ENCODE measurements around the gene FRMD4B.

GRCh38 chr3:69128509-69128908, 257.4 kb downstream of the FRMD4B start:
- TF ChIP-seq CTCF (IDR thresholded peaks at IDR 0.05; ENCODE audit: extremely low read depth in 1 of 2, insufficient read depth in 1 of 2, low read depth in 1 of 2, low read length in 2 of 2) (no peak), POLR2A (IDR thresholded peaks at IDR 0.05; ENCODE audit: low read depth, low read length) (no peak), POLR2AphosphoS5 (IDR thresholded peaks at IDR 0.05; ENCODE audit: insufficient read depth, low read depth, low read length) (no peak)

All from endothelial cell of umbilical vein (primary cell).